ENCODE results near the gene TRAF2.

DNA sequence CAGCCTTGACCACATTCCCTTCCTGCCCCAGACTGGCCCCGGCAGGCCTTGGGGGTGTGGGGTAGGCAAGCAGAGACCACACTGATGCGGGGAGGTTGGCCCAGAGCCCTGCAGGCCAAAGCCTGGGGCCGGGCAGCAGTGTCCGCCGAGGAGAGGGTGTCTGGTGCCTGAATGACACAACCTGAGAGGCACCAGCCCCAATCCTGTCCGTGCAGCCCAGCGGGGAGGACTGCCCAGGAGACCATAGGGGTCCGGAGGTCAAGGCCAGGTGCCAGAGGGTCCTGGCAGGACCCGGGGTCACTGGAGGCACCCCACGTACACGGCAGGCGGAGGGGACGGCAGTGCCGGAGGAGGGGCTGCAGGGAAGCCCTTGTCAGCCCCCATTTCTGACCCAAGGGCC lies 85.4 kb downstream of the TRAF2 start:
- TF ChIP-seq, protein P1, sequence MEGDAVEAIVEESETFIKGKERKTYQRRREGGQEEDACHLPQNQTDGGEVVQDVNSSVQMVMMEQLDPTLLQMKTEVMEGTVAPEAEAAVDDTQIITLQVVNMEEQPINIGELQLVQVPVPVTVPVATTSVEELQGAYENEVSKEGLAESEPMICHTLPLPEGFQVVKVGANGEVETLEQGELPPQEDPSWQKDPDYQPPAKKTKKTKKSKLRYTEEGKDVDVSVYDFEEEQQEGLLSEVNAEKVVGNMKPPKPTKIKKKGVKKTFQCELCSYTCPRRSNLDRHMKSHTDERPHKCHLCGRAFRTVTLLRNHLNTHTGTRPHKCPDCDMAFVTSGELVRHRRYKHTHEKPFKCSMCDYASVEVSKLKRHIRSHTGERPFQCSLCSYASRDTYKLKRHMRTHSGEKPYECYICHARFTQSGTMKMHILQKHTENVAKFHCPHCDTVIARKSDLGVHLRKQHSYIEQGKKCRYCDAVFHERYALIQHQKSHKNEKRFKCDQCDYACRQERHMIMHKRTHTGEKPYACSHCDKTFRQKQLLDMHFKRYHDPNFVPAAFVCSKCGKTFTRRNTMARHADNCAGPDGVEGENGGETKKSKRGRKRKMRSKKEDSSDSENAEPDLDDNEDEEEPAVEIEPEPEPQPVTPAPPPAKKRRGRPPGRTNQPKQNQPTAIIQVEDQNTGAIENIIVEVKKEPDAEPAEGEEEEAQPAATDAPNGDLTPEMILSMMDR (IDR thresholded peaks at IDR 0.05; ENCODE audit: low read length), result no peak
- TF ChIP-seq EZH2phosphoT487 (IDR thresholded peaks at IDR 0.05; ENCODE audit: low read length), result no peak
- TF ChIP-seq EZH2 (optimal IDR thresholded peaks at IDR 0.05; ENCODE audit: low read depth, low read length), result no peak

All from MM.1S (cell line).